ENCODE data around the gene CD300LG. TPM values are rescaled to one million over a fixed set of nuclear protein-coding genes. Genes with fewer than 3 reads are reported as not detected.

CD300LG gene
- polyA plus RNA-seq, 1 donor (not counting 4 experiments of a cell fraction or from before 2014, with no cell fraction given): not detected

GRCh38 chr17:43814714-43815113 lies 32.3 kb upstream of the CD300LG start:
- Histone ChIP-seq H4K20me1 (ENCODE audit: control insufficient read depth, extremely low read depth, insufficient read depth, low read length) (no peaks in the 10 kb centered on the region), H3K9ac (ENCODE audit: control insufficient read depth, extremely low read depth, insufficient read depth, low read length) (no peak overlapping the region), H3K4me3 (ENCODE audit: control insufficient read depth in 2 of 3, extremely low read depth in 1 of 3, insufficient read depth in 2 of 3, low read depth in 1 of 3, low read length in 3 of 3) (no peak overlapping the region), H3K27ac (ENCODE audit: control insufficient read depth, insufficient read depth, low read length) (no peak overlapping the region), H3K4me2 (ENCODE audit: control insufficient read depth, extremely low read depth, insufficient read depth, low read depth, low read length) (no peak overlapping the region), H3K36me3 (ENCODE audit: control insufficient read depth in 2 of 2, extremely low read depth in 1 of 2, insufficient read depth in 2 of 2, low read length in 2 of 2) (peaks cover 26 to 32% of the 10 kb centered on the region in 2 experiments), H3K9me1 (ENCODE audit: control insufficient read depth, extremely low read depth, insufficient read depth, low read length) (no peaks in the 10 kb centered on the region), H3K9me3 (ENCODE audit: control insufficient read depth, low read depth, low read length) (no peaks in the 10 kb centered on the region), H3K27me3 (ENCODE audit: control insufficient read depth, extremely low read depth, insufficient read depth, low read length) (no peaks in the 10 kb centered on the region), H3K79me2 (ENCODE audit: control insufficient read depth, insufficient read depth, low read length) (no peaks in the 10 kb centered on the region), H2AFZ (ENCODE audit: control insufficient read depth, low read length) (no peak overlapping the region), H3K4me1 (ENCODE audit: control insufficient read depth, extremely low read depth, insufficient read depth, low read length) (peaks cover 9% of the 10 kb centered on the region)
- no peak for TF ChIP-seq CTCF (optimal IDR thresholded peaks at IDR 0.05 in 1 of 3, IDR thresholded peaks at IDR 0.05 in 1 of 3, conservative IDR thresholded peaks at IDR 0.05 in 1 of 3; ENCODE audit: extremely low read depth in 1 of 3, insufficient read depth in 2 of 3, low read length in 3 of 3)
- no peak for TF ChIP-seq EZH2 (IDR thresholded peaks at IDR 0.05; ENCODE audit: low read length)
- peak; percentile 41 for FAIRE-seq
- dilution Hi-C loops (cut with MboI; ENCODE audit: extremely low pct_ligation_motif_present, low sequenced_read_pairs): no loop called here
- no peak for DNase-seq (ENCODE audit: low read depth, low spot score)

GRCh38 chr17:43816336-43817320 lies 30.3 kb upstream of the CD300LG start:
- Histone ChIP-seq H2AFZ (ENCODE audit: control insufficient read depth, low read length) (no peak overlapping the region), H3K27me3 (ENCODE audit: control insufficient read depth, extremely low read depth, insufficient read depth, low read length) (no peaks in the 10 kb centered on the region), H3K9ac (ENCODE audit: control insufficient read depth, extremely low read depth, insufficient read depth, low read length) (no peak overlapping the region), H3K9me3 (ENCODE audit: control insufficient read depth, low read depth, low read length) (no peaks in the 10 kb centered on the region), H3K4me3 (ENCODE audit: control insufficient read depth in 2 of 3, extremely low read depth in 1 of 3, insufficient read depth in 2 of 3, low read depth in 1 of 3, low read length in 3 of 3) (no peak overlapping the region), H3K4me2 (ENCODE audit: control insufficient read depth, extremely low read depth, insufficient read depth, low read depth, low read length) (no peak overlapping the region), H3K79me2 (ENCODE audit: control insufficient read depth, insufficient read depth, low read length) (no peaks in the 10 kb centered on the region), H3K36me3 (ENCODE audit: control insufficient read depth in 2 of 2, extremely low read depth in 1 of 2, insufficient read depth in 2 of 2, low read length in 2 of 2) (peaks cover 24 to 27% of the 10 kb centered on the region in 2 experiments), H4K20me1 (ENCODE audit: control insufficient read depth, extremely low read depth, insufficient read depth, low read length) (no peaks in the 10 kb centered on the region), H3K27ac (ENCODE audit: control insufficient read depth, insufficient read depth, low read length) (no peak overlapping the region), H3K9me1 (ENCODE audit: control insufficient read depth, extremely low read depth, insufficient read depth, low read length) (no peaks in the 10 kb centered on the region), H3K4me1 (ENCODE audit: control insufficient read depth, extremely low read depth, insufficient read depth, low read length) (peaks cover 9% of the 10 kb centered on the region)
- TF ChIP-seq CTCF (optimal IDR thresholded peaks at IDR 0.05 in 1 of 3, IDR thresholded peaks at IDR 0.05 in 1 of 3, conservative IDR thresholded peaks at IDR 0.05 in 1 of 3; ENCODE audit: extremely low read depth in 1 of 3, insufficient read depth in 2 of 3, low read length in 3 of 3): no peak
- TF ChIP-seq EZH2 (IDR thresholded peaks at IDR 0.05; ENCODE audit: low read length): no peak
- DNase-seq (ENCODE audit: low read depth, low spot score) (no peak), FAIRE-seq (no peak)
- dilution Hi-C loops (cut with MboI; ENCODE audit: extremely low pct_ligation_motif_present, low sequenced_read_pairs): no loop called here
